Fibroblast of upper back skin (primary cell): Measurements from ENCODE around the gene LAMA4.

Source experiments
- DNase-seq: peaks from one replicate; pipeline ENCODE4 v3.0.0-alpha.2; 2013

Gene LAMA4

DNA sequence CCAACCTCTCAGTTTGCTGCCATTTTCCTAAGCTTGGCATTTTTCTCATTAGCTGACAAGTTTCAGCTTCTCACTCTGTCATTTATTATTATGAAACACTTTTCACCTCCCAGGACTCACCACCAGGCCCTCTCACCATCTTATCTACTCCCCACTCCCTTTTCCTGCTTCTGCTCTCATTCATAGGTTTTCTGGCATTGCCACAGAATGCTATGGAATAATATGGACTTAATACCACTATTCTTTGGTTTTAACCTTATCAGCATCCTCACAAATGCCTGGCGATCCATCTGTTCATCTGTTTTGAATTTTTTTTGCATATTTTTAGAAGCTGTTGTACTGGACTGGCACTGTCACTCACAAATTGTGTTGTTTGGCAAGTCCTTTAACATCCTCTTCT is 16.4 kb upstream of the LAMA4 start:
- no peak for DNase-seq

DNA sequence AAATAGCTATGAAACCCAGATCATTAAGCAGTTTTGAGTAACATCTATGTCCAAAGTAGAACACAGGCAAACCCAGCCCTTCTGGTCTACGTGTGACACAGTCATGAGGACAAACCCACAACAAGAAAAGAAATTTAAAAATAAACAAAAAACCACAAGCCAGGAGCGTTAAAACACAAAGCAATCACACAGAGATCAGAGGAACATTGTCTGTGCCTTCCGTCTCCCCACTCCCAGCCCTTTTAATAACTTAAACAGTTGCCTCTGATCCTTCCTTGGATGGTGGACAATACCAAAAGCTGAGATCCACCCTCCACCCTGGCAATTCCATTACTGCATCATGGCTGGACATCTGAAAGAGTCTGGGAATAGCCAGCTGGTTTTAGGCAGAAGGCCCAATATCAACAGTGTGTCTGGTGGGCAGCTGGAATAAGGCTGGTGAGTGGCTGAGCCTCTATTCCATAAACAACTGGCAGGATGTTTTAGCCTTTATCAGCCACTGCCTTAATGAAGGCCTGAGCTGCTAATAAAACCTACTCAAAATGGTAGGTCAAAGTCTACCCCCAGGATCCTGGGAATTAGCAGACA is 15.7 kb upstream of the LAMA4 start:
- DNase-seq, result no peak

DNA sequence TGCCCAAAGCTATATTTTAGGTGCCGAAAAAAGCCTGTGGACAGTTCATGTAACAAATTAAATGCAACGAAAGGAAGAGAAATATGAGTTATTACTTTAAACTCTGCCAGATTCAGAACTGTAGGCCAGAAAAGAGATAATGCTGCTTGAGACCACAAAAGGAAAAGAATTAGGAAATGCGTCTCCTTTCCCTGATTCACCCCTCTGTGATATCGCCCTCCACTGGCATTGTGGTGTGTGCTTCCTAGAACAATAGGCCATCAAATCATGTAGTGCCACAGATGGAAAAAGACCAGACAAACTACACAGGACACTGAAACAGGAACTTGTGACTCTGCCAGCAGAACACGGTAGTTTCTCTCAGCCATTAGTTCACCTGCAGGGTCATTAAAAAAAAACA is 14.7 kb upstream of the LAMA4 start:
- peak; percentile 49 for DNase-seq

DNA sequence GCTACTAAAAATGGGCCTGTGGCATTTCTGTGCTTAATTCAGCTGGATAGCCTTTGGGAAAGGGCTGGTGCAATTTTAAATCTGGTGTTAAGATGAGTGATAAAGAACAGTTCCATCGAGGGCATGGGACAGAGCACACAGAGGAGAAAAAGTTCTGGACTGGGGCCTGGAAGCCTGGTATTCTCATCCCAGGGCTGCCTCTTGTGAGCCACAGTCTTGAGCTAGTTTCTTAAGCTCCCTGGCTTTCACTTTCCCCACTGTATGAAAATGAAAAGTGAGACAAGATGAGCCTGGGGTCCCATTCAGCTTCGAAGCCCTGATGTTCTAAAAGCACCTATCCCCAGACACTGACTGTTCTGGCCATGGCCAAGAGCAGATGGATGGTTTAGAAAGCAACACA is 14.3 kb upstream of the LAMA4 start:
- no peak for DNase-seq

GRCh38 chr6:112268019-112268418 is 13.7 kb upstream of the LAMA4 start:
- DNase-seq, result no peak

- no peak for DNase-seq
These were observed 12.0 kb upstream of the LAMA4 start for GRCh38 chr6:112266331-112266730.

- DNase-seq, result no peak
These were observed 4.9 kb upstream of the LAMA4 start for GRCh38 chr6:112259337-112259675.

- no peak for DNase-seq
These were observed 4.4 kb upstream of the LAMA4 start for GRCh38 chr6:112258642-112259336.

GRCh38 chr6:112257178-112257855 is 3.0 kb upstream of the LAMA4 start:
- DNase-seq, result no peak

GRCh38 chr6:112254921-112255320 is 554 bp upstream of the LAMA4 start:
- no peak for DNase-seq

DNA sequence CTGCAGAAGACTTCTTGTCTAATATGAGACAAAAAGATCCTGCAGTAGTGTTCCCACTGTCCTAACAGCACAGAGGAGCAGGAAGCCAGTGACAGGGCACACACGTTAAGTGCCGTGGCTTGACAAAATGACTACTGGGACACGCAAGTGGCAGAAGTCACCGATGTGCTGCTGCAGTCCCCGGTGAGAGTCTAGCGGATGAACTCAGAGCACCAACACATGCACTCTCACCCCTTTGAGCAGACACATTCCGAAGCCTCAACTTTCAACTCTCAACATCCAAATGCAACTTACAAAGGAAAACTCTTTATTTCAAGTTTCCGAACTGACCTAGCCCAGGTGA is 898 bp downstream of the LAMA4 start:
- DNase-seq, result no peak

GRCh38 chr6:112252571-112253497 is 1.5 kb downstream of the LAMA4 start:
- no peak for DNase-seq

GRCh38 chr6:112251171-112251875 is 3.0 kb downstream of the LAMA4 start:
- peak; percentile 65 for DNase-seq

DNA sequence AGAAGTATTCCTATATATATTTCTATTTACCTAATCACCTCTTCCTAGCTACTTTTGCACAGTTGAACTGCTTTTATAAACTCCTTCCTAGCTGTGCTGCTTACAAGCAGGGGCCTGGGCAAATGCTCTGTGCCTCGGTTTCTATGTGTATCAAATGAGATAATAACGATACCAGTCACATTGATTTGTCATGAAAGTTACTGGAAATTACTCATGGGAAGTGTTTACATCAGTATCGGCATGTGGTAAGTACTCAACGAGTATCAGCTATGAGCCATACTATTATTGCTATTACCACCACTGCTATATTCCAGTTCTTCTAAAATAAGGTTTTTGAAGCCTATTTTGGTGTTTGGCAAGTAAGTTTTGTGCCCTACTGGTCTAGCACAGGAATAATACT is 4.9 kb downstream of the LAMA4 start:
- DNase-seq, result peak; percentile 17

DNA sequence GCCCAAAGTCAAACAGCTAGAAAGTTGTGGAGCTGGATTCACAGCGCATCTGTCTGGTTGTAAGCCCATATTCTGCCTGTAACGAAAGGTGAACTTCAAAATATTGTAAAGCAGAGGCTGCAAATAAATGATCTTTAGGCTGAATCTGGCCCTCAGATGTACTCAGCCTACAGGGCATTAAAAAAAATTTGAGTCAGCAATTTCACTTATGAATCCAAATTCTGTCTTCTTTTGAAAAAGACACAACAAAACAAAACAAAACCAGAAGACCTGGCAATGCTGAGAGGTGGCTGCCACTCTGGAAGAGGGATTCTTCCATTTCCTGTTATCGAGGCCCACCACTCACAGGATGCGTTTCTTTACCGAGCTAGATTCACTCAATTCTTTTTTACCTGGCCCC is 7.1 kb downstream of the LAMA4 start:
- no peak for DNase-seq

DNA sequence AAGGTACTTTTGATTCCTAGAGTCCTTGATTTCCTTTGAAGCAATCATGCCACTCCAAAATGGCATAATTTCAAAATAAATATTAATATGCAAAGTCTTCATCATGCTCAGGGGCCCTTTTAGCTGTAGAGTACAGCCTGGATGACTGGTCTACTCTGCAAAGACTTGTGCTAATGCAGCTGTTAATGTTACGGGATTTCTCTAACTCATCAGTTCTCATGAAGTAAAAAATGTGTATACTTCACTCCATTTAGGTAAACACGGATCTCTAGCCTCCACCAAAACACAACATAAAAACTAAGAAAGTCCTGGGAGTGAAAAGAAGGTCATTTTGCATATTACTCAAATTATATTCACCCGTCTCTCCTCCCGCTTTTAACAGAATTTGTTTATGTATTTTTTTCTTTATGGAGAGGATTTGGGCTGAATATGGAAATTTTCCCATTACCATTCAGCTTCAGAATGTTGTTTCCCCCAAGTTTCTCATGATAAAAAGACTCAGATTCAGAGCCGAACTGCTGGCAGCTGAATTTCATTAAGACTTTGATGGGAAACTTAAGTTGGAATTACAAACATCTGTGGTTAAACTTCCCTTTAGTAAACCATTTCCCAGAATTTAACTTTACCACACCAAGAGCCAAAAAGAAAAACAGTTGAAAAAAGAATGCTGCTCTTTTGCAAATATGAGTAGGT is 8.7 kb downstream of the LAMA4 start:
- DNase-seq, result peak; percentile 95

DNA sequence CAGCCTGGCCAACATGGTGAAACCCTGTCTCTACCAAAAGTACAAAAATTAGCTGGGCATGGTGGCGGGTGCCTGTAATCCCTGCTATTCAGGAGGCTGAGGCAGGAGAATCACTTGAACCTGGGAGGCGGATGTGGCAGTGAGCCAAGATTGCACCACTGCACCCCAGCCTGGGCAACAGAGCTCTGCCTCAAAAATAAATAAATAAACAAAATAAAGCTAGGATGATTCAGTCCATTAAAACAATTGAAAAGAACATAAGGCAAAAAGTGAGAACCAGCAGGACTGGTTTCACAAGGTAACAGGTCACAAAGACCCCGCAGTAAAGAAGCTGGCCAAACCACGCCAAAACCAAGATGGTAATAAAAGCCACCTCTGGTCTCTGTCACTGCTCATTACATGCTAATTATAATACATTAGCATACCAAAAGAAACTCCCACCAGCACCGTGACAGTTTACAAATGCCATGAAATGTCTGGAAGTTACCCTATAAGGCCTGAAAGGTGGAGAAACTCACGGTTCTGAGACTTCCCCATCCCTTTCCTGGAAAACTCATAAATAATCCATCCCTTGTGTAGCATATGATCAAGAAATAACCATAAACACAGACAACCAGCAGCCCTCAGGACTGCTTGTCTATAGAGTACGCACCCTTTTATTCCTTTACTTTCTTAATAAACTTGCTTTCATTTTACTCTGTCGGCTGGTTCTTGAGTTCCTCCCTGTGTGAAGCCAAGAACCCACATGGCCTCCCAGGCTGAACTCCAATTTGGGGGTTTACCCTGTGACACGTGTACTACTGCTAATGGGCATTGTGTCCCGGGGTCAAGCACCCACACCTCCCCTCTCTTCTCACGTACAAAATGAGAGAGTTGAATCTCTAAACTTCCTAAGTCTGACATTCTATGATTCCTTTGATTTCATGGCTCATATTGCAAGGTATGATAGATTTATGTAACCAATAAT is 10.2 kb downstream of the LAMA4 start:
- no peak for DNase-seq

DNA sequence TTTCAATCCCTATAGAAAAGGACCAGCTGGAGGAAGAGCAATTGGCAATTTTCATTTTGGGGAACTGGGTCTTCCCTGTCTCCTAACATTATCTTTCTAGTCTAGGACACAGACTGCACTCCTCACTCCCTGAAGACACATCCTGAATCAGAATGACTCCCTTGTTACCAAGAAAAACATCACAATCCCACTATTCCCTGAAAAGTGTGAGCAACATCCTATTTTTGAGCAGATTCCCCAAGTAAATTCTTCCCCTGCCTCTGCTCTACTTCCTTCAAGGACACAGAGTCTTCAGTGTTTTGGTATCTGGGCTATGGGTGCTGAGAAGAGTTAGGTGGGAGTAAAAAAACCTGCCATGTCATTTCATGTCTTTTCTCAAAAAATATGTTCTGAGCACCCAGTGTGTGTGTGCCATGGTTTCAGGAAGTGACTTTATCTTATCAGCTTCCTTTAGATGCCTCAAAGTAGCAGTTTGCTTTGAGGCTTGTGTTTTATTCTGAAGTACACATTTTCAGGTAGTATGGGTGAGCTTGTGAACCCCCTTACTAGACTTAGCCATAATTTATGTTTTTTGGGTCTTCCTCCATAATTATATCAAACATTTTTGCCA is 12.4 kb downstream of the LAMA4 start:
- no peak for DNase-seq

- DNase-seq, result peak; percentile 100
These were observed 16.8 kb downstream of the LAMA4 start for GRCh38 chr6:112237595-112237994.

GRCh38 chr6:112237066-112237465 is 17.3 kb downstream of the LAMA4 start:
- DNase-seq, result no peak

DNA sequence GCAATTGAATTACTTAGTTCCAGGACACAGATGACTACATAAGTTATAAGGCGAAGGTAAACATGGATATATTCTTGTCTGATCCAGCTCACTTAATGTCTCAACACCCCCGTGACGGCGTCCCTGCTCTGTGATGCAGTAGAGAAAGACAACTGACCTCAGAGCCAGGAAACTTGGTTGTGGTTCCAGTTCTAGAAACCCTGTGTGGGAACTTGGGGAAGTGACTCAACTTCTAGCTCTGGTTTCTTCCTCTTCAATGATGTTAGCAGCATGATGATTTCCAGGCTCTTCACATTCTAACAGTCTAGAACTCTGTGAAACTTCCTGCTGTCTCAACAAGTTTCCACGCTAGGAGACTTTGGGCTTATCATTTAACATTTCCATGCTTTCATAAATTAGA is 18.4 kb downstream of the LAMA4 start:
- DNase-seq, result no peak
